Measurements from ENCODE around the gene HMGN1. TPM values are rescaled to one million over a fixed set of nuclear protein-coding genes. Genes with fewer than 3 reads are reported as not detected.
A peak's percentile ranks its signal among the peaks of the same experiment; 100 is the strongest.

HMGN1 gene
- total RNA-seq, 1 donor from 2014 or later, result 225 TPM

GRCh38 chr21:39367783-39368182 lies 18.9 kb upstream of the HMGN1 start:
- no peak for DNase-seq (ENCODE audit: low spot score)

- no peak for DNase-seq (ENCODE audit: low spot score)
These were observed 17.7 kb upstream of the HMGN1 start for GRCh38 chr21:39366563-39366962.

DNA sequence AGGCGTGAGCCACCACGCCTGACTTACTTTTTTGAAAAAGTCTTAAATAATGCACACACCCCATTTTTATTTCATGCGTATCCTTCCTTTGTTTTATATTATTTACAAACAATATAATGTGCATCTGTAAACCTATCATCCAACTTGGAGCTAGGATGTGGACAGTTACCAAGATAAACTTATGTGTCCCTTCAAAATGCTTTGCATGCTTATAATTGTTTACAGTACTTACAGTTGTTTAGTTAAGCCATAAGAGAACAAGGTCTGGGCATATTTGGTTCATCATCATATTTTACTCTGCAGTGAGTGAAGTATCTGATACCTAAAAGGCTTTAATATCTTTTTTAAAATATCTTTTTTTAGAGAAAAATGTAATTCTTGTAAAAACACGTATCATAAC lies 16.1 kb upstream of the HMGN1 start:
- no peak for DNase-seq (ENCODE audit: low spot score)

GRCh38 chr21:39363607-39364555 lies 15.0 kb upstream of the HMGN1 start:
- no peak for DNase-seq (ENCODE audit: low spot score)

DNA sequence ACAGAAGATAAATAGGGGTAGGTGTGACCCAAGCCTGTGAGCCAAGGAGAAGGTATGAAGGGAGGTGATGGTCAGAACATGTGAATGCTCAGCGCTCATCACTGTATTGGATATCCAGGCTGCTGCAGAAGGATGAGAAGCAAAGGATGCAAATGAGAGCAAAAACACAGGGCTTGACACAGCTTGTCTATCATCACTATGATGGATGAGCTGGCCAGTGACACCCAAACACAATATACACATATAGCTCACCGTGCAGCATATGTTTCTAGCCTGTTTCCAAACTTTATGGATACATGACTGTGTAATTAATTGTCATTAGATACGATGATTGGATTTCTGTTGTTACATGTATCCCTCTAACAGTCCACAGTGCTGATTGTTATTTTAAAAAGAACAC lies 13.8 kb upstream of the HMGN1 start:
- DNase-seq (ENCODE audit: low spot score), result no peak

GRCh38 chr21:39359382-39359781 lies 10.5 kb upstream of the HMGN1 start:
- no peak for DNase-seq (ENCODE audit: low spot score)

- DNase-seq (ENCODE audit: low spot score), result no peak
These were observed 4.4 kb upstream of the HMGN1 start for GRCh38 chr21:39353295-39353694.

GRCh38 chr21:39350094-39351005 lies 1.5 kb upstream of the HMGN1 start:
- DNase-seq (ENCODE audit: low spot score), result no peak

DNA sequence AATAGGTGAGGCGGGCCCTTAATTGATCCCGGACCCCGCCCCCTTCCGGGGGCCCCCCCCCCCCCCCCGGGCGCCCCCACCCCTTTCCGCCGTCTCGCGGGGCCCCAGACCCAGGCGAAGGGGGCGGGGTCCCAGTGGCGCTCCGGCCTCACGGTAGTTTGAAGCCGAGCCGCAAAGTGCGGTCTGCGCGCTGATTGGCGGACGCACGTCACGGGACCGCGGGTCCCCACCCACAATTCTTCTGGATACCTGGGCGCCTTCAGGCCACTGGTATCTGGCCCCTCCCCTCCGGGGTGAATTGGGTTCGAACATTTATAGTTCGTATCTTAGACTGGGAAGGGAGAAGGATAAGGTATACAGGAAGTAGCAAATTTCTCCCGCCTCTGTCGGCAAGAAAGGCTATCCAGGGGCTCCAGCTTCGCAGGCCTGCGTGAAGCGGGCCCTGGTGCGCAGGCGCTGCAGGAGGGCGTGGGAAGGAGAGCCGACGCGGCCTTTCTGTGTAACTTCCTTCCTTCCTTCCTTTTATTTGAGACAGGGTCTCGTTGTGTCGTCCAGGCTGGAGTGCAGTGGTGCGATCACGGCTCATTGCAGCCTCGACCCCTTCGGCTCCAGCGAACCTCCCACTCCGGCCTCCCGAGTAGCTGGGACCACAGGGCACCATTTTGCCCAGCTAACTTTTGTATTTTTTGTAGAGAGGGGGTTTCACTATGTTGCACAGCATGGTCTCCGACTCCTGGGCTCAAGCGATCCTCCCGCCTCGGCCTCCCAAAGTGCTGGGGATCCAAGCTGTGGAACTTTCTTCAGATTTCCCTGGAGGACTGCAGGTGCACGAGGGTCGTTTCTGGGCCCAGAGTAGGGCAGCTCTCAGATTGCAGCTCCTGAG lies 564 bp upstream of the HMGN1 start:
- DNase-seq (ENCODE audit: low spot score), result peak; percentile 97

- DNase-seq (ENCODE audit: low spot score), result no peak
These were observed 891 bp downstream of the HMGN1 start for GRCh38 chr21:39348040-39348354.

DNA sequence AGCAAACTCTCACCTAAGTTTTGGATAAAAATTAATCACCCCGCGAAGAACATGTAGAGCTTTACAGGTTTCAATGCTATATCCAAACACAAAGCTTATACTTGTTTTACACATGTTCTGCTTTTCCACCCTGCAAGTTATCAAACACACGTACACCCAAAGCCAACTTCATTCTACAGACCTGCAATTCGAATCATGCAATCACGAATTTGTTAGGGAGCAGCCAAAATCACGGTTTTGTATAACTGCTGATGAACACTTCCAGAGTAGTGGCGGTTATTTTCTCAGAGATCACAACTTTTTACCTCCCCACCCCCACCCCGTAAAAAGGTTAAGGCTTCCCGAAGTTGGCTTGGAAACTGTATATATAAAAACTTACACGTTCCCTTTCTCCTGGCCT lies 1.4 kb downstream of the HMGN1 start:
- DNase-seq (ENCODE audit: low spot score), result no peak

DNA sequence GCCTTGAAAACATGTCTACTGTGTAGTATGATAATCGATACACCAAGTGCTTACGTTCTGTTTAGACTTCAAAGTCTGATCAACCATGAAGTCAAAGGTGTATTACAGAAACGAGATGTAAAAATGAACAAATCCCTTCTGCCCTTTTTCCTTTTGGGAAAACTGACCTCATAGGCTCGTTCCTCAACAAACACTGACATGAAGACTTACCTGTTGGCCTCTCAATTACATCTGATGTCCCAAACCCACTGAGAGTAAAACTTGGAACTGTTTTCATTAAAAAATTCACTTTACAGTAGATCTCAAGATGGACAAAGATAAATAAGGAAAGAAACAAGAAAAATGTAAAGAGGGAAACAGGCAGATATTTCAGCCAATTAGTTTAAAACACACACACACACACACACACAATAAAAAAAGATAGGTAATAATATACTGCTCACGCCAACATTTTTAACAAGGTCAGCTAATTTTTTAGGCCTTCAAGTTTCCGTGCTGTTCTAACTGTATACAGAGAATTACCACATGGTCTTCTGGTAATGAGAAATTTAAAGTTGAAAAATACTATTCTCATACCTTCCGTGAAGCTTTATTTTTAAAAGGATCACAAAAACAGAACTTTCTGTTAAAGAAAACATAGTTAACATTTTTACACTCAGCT lies 2.1 kb downstream of the HMGN1 start:
- no peak for DNase-seq (ENCODE audit: low spot score)

DNA sequence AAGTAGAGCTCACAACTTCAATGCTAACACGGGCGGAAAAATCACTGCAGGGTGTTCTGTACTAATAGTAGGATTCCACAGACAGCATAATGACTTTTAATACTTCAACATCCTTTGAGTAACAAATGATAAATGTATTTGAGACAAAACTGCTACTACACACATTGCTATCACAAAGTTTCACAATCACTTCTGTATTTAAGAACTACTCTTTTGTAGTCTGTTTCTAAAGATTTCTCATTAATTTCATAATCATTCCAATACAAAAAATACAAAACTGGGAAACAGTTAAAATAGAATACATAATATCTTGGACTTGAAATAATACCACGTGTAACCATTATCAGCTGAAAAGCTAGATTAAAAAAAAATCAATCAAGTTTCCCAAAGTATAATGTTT lies 2.7 kb downstream of the HMGN1 start:
- DNase-seq (ENCODE audit: low spot score), result no peak

DNA sequence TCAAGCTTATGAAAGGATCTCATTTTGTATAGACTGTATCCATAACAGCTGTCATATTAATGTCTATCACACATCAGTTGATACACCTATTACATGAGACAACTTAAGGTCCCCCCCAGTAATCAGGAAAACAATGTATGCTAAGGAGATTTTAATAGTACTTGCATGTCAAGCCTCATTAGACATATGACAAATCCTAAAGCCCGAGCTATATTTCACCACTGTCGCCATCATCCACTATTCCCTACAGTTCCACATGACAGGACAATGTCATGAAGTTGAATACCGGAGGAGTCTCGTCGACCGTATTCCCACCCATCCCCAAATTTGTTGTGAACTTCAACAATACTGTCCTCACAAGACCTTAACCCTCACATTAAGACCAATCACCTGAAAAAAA lies 3.4 kb downstream of the HMGN1 start:
- DNase-seq (ENCODE audit: low spot score), result no peak

GRCh38 chr21:39344848-39345247 lies 4.0 kb downstream of the HMGN1 start:
- DNase-seq (ENCODE audit: low spot score), result no peak

GRCh38 chr21:39341249-39341923 lies 7.5 kb downstream of the HMGN1 start:
- DNase-seq (ENCODE audit: low spot score), result no peak

GRCh38 chr21:39340687-39341086 lies 8.2 kb downstream of the HMGN1 start:
- DNase-seq (ENCODE audit: low spot score), result no peak

- no peak for DNase-seq (ENCODE audit: low spot score)
These were observed 9.7 kb downstream of the HMGN1 start for GRCh38 chr21:39339231-39339630.

DNA sequence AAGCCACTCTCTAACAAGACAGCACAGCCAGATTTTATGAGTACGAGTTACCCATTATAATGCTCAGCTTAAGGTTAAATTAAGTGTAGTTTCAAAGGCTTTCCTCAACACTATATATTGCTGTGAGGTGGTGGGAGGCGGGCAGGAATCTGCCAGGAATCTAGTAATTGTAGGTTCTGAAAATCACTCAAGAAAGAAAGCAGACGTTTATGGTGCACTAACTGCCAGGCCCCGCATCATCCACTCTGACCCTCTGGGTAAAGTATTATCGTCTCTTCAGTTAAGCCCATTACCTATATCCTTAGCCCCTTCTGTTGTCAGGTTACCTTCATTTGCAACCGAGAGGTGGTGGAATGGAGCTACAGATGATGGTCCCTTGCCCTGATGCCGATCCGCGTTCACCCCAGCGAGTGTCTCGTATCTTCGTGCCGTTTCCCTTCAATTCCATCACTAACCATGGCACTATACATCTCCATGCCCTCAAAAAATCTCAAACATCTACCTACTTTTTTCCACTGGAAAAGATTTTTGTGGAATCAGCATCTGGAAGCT lies 12.4 kb downstream of the HMGN1 start:
- DNase-seq (ENCODE audit: low spot score), result no peak

- DNase-seq (ENCODE audit: low spot score), result no peak
These were observed 14.3 kb downstream of the HMGN1 start for GRCh38 chr21:39334611-39335010.

Measured in ureter (tissue), 1 donor.